Endothelial cell of umbilical vein (primary cell): Measurements from ENCODE around the gene RAPGEF4. TPM values are rescaled to one million over a fixed set of nuclear protein-coding genes. Genes with fewer than 3 reads are reported as not detected.

Experiments used
- BruUV-seq: library from RNA; stranded (reverse); fragments of 400-500 nt; replicated peaks from 2 replicates; lab custom pipeline; 2021; lab: Mats Ljungman, UMichigan
- CTCF ChIA-PET: fragments of 300-600, 350-600 bp; sonication (Branson Sonifier 250); formaldehyde crosslinking; loops from one replicate; lab custom pipeline; 2021; ENCODE audit warnings: antibody characterized with exemption, inconsistent platforms; lab: Charles Lee
- POLR2A ChIA-PET: fragments of 300-600, 350-600 bp; sonication (Branson Sonifier 250); formaldehyde crosslinking; loops from one replicate; lab custom pipeline; 2021; ENCODE audit warnings: antibody characterized with exemption, inconsistent platforms; lab: Charles Lee
- DNase-seq: peaks from one replicate; pipeline ENCODE4 v3.0.0-alpha.2; 2011; ENCODE audit warnings: low read depth, low spot score
- FAIRE-seq: peaks from 2 replicates; lab custom pipeline; 2011; peaks lifted over from hg19 to GRCh38; lab: Jason Lieb, UNC
- H2AFZ ChIP-seq: 2 replicates; pipeline ENCODE4 v1.6.0; 2012; ENCODE audit warnings: low read depth, low read length, control low read depth, inconsistent platforms
- H3K27ac ChIP-seq: 2 replicates; pipeline ENCODE4 v1.5.1; 2011; ENCODE audit warnings: low read depth, mild to moderate bottlenecking, control low read depth, low read length, moderate library complexity; ENCODE audit not compliant: insufficient read depth
- H3K27me3 ChIP-seq, 2 experiments: 2 replicates each; pipeline versions ENCODE4 v1.6.0 to v1.6.1; 2011; ENCODE audit warnings: low read length in 2 of 2, mixed read lengths in 1 of 2; ENCODE audit not compliant: control insufficient read depth in 2 of 2, insufficient read depth in 2 of 2
- H3K36me3 ChIP-seq, 2 experiments: 2 replicates in 1 of 2; 3 replicates in 1 of 2; pipeline ENCODE4 v1.5.1; 2011; ENCODE audit warnings: low read length in 2 of 2, mild to moderate bottlenecking in 1 of 2, moderate library complexity in 1 of 2; ENCODE audit not compliant: control insufficient read depth in 2 of 2, insufficient read depth in 2 of 2; ENCODE audit errors: extremely low read depth in 1 of 2
- H3K4me1 ChIP-seq: 3 replicates; pipeline ENCODE4 v1.5.1; 2011; ENCODE audit warnings: mild to moderate bottlenecking, low read length; ENCODE audit not compliant: control insufficient read depth, insufficient read depth; ENCODE audit errors: extremely low read depth
- H3K4me2 ChIP-seq: 2 replicates; pipeline ENCODE4 v1.6.1; 2011; ENCODE audit warnings: low read length, control low read depth, mixed read lengths; ENCODE audit not compliant: insufficient read depth
- H3K4me3 ChIP-seq, 3 experiments: fragments of 200-600 bp in 1 of 3; sonication (generic), shearing (Covaris generic) in 1 of 3; replicated peaks in 1 of 3; 2 replicates each; pipeline ENCODE4 v1.5.1; 2011 to 2016; ENCODE audit warnings: control low read depth in 3 of 3, low read length in 3 of 3, mild to moderate bottlenecking in 2 of 3, inconsistent platforms in 1 of 3, low read depth in 1 of 3, moderate library complexity in 1 of 3; ENCODE audit not compliant: insufficient read depth in 1 of 3
- H3K79me2 ChIP-seq: 2 replicates; pipeline ENCODE4 v1.6.0; 2012; ENCODE audit warnings: low read length, inconsistent platforms; ENCODE audit not compliant: control insufficient read depth, insufficient read depth
- H3K9ac ChIP-seq: replicated peaks from 2 replicates; pipeline ENCODE3; 2011; ENCODE audit warnings: low read length, control low read depth; ENCODE audit not compliant: insufficient read depth; ENCODE audit errors: extremely low read depth
- H3K9me1 ChIP-seq: replicated peaks from 3 replicates; pipeline ENCODE4 v1.6.0; 2011; ENCODE audit warnings: mild to moderate bottlenecking, low read length; ENCODE audit not compliant: control insufficient read depth, insufficient read depth; ENCODE audit errors: extremely low read depth
- H3K9me3 ChIP-seq: replicated peaks from 2 replicates; pipeline ENCODE4 v1.5.1; 2012; ENCODE audit warnings: low read length, inconsistent platforms; ENCODE audit not compliant: control insufficient read depth, insufficient read depth
- H4K20me1 ChIP-seq: replicated peaks from 2 replicates; pipeline ENCODE3; 2011; ENCODE audit warnings: mild to moderate bottlenecking, low read length; ENCODE audit not compliant: control insufficient read depth, insufficient read depth; ENCODE audit errors: extremely low read depth
- CTCF ChIP-seq, 2 donors: IDR thresholded peaks; 1 replicate in 1 of 2; 2 replicates in 1 of 2; pipeline ENCODE4 v1.5.1; 2011; ENCODE audit warnings: low read length in 2 of 2, mild to moderate bottlenecking in 2 of 2, moderate library complexity in 2 of 2, control low read depth in 1 of 2, inconsistent platforms in 1 of 2, low read depth in 1 of 2; ENCODE audit not compliant: insufficient read depth in 1 of 2; ENCODE audit errors: extremely low read depth in 1 of 2
- EZH2 ChIP-seq: IDR thresholded peaks from 2 replicates; pipeline ENCODE4 v1.6.1; 2012; ENCODE audit warnings: borderline replicate concordance, low read depth, mild to moderate bottlenecking, moderate library complexity, low read length, inconsistent platforms; ENCODE audit not compliant: severe bottlenecking
- FOS ChIP-seq: IDR thresholded peaks from 2 replicates; pipeline ENCODE4 v1.6.1; 2011; ENCODE audit warnings: mild to moderate bottlenecking, low read length, moderate library complexity, borderline replicate concordance; ENCODE audit not compliant: insufficient read depth
- GATA2 ChIP-seq: IDR thresholded peaks from 2 replicates; pipeline ENCODE4 v1.7.0; 2011; ENCODE audit warnings: low read depth, mild to moderate bottlenecking, moderate library complexity, mixed read lengths, low read length; ENCODE audit not compliant: insufficient read length, insufficient read depth
- JUN ChIP-seq: IDR thresholded peaks from 2 replicates; pipeline ENCODE4 v1.6.1; 2011; ENCODE audit warnings: borderline replicate concordance, low read depth; ENCODE audit not compliant: insufficient read length, insufficient read depth
- MAX ChIP-seq: IDR thresholded peaks from 2 replicates; pipeline ENCODE4 v1.6.1; 2011; ENCODE audit not compliant: insufficient read depth, insufficient read length
- MYC ChIP-seq: IDR thresholded peaks from one replicate; pipeline ENCODE4 v1.6.1; 2011; ENCODE audit warnings: mild to moderate bottlenecking, low read depth, low read length
- POLR2A ChIP-seq: IDR thresholded peaks from 2 replicates; pipeline ENCODE4 v1.6.1; 2012; ENCODE audit warnings: low read depth, mild to moderate bottlenecking, control low read depth, low read length
- POLR2AphosphoS5 ChIP-seq: IDR thresholded peaks from 2 replicates; pipeline ENCODE4 v1.6.1; 2012; ENCODE audit warnings: low read depth, mild to moderate bottlenecking, control low read depth, low read length, moderate library complexity; ENCODE audit not compliant: insufficient read depth
- dilution Hi-C: fragments of 300-500 bp; cut with MboI; formaldehyde crosslinking; loops from one replicate; pipeline ENCODE4 v1.15.0; 2019; ENCODE audit warnings: low sequenced_read_pairs; ENCODE audit not compliant: extremely low pct_ligation_motif_present
- intact Hi-C: fragments of 100-400 bp; cut with micrococcal nuclease; formaldehyde crosslinking; loops from one replicate; pipeline ENCODE4 v1.10.0; 2022
- polyA plus RNA-seq, 4 experiments: library from polyadenylated mRNA; depleted of rRNA in 3 of 4; stranded (reverse) in 3 of 4; unstranded in 1 of 4; fragments of >200 nt; gene quantifications; 2 replicates each; pipeline versions ENCODE4 v1.2.1 to v1.2.3, GENCODE V29; 2011 to 2012; ENCODE audit warnings: missing spikeins in 1 of 4
- total RNA-seq: library from RNA; stranded (reverse); gene quantifications from 2 replicates; pipeline ENCODE4 v1.2.3, GENCODE V29; 2021

The RAPGEF4 gene
- total and polyA plus RNA-seq, 2 donors (not counting 3 experiments of a cell fraction or from before 2014, with no cell fraction given), result 7.2 to 9.2 TPM

- H3K4me1 ChIP-seq, result peaks cover 3% of the 10 kb centered on the region
- ChIA-PET CTCF (no interaction called here), POLR2A (no interaction called here)
- H3K9me3 ChIP-seq, result no peaks in the 10 kb centered on the region
- dilution Hi-C loops (no loop called here), intact Hi-C loops (no loop called here)
- H3K9me1 ChIP-seq, result no peaks in the 10 kb centered on the region
- peaks cover 3 to 10% of the 10 kb centered on the region in 2 experiments for H3K27me3 ChIP-seq
- FAIRE-seq (no peak), DNase-seq (no peak)
- no TSS peak for BruUV-seq
- H3K4me3 ChIP-seq, result no peak overlapping the region
- no peaks in the 10 kb centered on the region for H3K36me3 ChIP-seq
- H3K4me2 ChIP-seq, result no peak overlapping the region
- no peaks in the 10 kb centered on the region for H3K79me2 ChIP-seq
- no peak for TF ChIP-seq POLR2A
- no peak for TF ChIP-seq GATA2
- no peak for TF ChIP-seq JUN
- TF ChIP-seq POLR2AphosphoS5, result no peak
- H2AFZ ChIP-seq, result no peak overlapping the region
- no peaks in the 10 kb centered on the region for H4K20me1 ChIP-seq
- H3K9ac ChIP-seq, result no peak overlapping the region
- H3K27ac ChIP-seq, result no peak overlapping the region
These were observed 25.7 kb downstream of the RAPGEF4 start for GRCh38 chr2:172761306-172761705.

- H4K20me1 ChIP-seq, result no peaks in the 10 kb centered on the region
- H2AFZ ChIP-seq, result no peak overlapping the region
- dilution Hi-C loops (no loop called here), intact Hi-C loops (no loop called here)
- POLR2A ChIA-PET, result no interaction called here
- TF ChIP-seq FOS (no peak), MYC (no peak), JUN (no peak), MAX (no peak), GATA2 (no peak), EZH2 (no peak), POLR2AphosphoS5 (no peak), POLR2A (no peak), CTCF (IDR thresholded peaks at IDR 0.05; ENCODE audit: extremely low read depth in 1 of 2, insufficient read depth in 1 of 2, low read depth in 1 of 2, low read length in 2 of 2) (no peak)
- peaks cover 3% of the 10 kb centered on the region for H3K4me1 ChIP-seq
- H3K9ac ChIP-seq, result no peak overlapping the region
- H3K79me2 ChIP-seq, result no peaks in the 10 kb centered on the region
- H3K9me1 ChIP-seq, result no peaks in the 10 kb centered on the region
- DNase-seq, result no peak
- no peak overlapping the region for H3K27ac ChIP-seq
- H3K36me3 ChIP-seq, result no peaks in the 10 kb centered on the region
- no peaks in the 10 kb centered on the region for H3K9me3 ChIP-seq
- H3K4me3 ChIP-seq, result no peak overlapping the region
- CTCF ChIA-PET, result no interaction called here
- peaks cover 0 to 4% of the 10 kb centered on the region in 2 experiments for H3K27me3 ChIP-seq
- no peak for FAIRE-seq
- H3K4me2 ChIP-seq, result no peak overlapping the region
- no TSS peak for BruUV-seq
These were observed 26.9 kb downstream of the RAPGEF4 start for GRCh38 chr2:172762574-172762973.
